ENCODE measurements around the gene CNIH2.

The CNIH2 gene

GRCh38 chr11:66263785-66264184, 14.2 kb upstream of the CNIH2 start:
- H3K27me3 ChIP-seq (ENCODE audit: low read depth): no peaks in the 10 kb centered on the region
- DNase-seq (ENCODE audit: low spot score in 2 of 2): no peak
- no peak overlapping the region for H3K4me3 ChIP-seq
- peaks cover 61% of the 10 kb centered on the region for H3K36me3 ChIP-seq (replicated peaks)
- in situ Hi-C loops (cut with MboI; ENCODE audit: low sequenced_read_pairs): no loop called here
- no peaks in the 10 kb centered on the region for H3K9me3 ChIP-seq
- peaks cover 9% of the 10 kb centered on the region for H3K4me1 ChIP-seq

- no peaks in the 10 kb centered on the region for H3K9me3 ChIP-seq
- H3K27me3 ChIP-seq (ENCODE audit: low read depth): no peaks in the 10 kb centered on the region
- in situ Hi-C loops (cut with MboI; ENCODE audit: low sequenced_read_pairs): no loop called here
- no peak for DNase-seq (ENCODE audit: low spot score in 2 of 2)
- peaks cover 7% of the 10 kb centered on the region for H3K4me1 ChIP-seq
- peaks cover 56% of the 10 kb centered on the region for H3K36me3 ChIP-seq (replicated peaks)
- H3K4me3 ChIP-seq: no peak overlapping the region
Observed at GRCh38 chr11:66264383-66264782, 13.6 kb upstream of the CNIH2 start.

GRCh38 chr11:66264914-66265313, 13.1 kb upstream of the CNIH2 start:
- in situ Hi-C loops (cut with MboI; ENCODE audit: low sequenced_read_pairs): no loop called here
- Histone ChIP-seq H3K4me1 (peaks cover 8% of the 10 kb centered on the region), H3K27me3 (ENCODE audit: low read depth) (no peaks in the 10 kb centered on the region), H3K4me3 (no peak overlapping the region), H3K9me3 (no peaks in the 10 kb centered on the region), H3K36me3 (replicated peaks) (peaks cover 52% of the 10 kb centered on the region)
- DNase-seq (ENCODE audit: low spot score in 2 of 2): peak in 1 of 2 experiments; percentile 68

GRCh38 chr11:66265531-66266377, 12.2 kb upstream of the CNIH2 start:
- Histone ChIP-seq H3K27me3 (ENCODE audit: low read depth) (no peaks in the 10 kb centered on the region), H3K4me1 (peaks cover 8% of the 10 kb centered on the region), H3K36me3 (replicated peaks) (peaks cover 45% of the 10 kb centered on the region), H3K9me3 (no peaks in the 10 kb centered on the region), H3K4me3 (no peak overlapping the region)
- DNase-seq (ENCODE audit: low spot score in 2 of 2): no peak
- in situ Hi-C loops (cut with MboI; ENCODE audit: low sequenced_read_pairs): no loop called here

- H3K27me3 ChIP-seq (ENCODE audit: low read depth): no peaks in the 10 kb centered on the region
- in situ Hi-C loops (cut with MboI; ENCODE audit: low sequenced_read_pairs): no loop called here
- H3K36me3 ChIP-seq (replicated peaks): peaks cover 42% of the 10 kb centered on the region
- no peak overlapping the region; the same call in 1 of the 2 replicates for H3K4me3 ChIP-seq
- DNase-seq (ENCODE audit: low spot score in 2 of 2): no peak
- H3K4me1 ChIP-seq: peaks cover 8% of the 10 kb centered on the region
- no peaks in the 10 kb centered on the region for H3K9me3 ChIP-seq
Observed at GRCh38 chr11:66266378-66267038, 11.5 kb upstream of the CNIH2 start.

GRCh38 chr11:66267039-66267378, 11.0 kb upstream of the CNIH2 start:
- H3K27me3 ChIP-seq (ENCODE audit: low read depth): no peaks in the 10 kb centered on the region
- H3K9me3 ChIP-seq: no peaks in the 10 kb centered on the region
- in situ Hi-C loops (cut with MboI; ENCODE audit: low sequenced_read_pairs): no loop called here
- peak overlapping the region; percentile 94 for H3K4me3 ChIP-seq
- peaks cover 8% of the 10 kb centered on the region for H3K4me1 ChIP-seq
- DNase-seq (ENCODE audit: low spot score in 2 of 2): no peak
- H3K36me3 ChIP-seq (replicated peaks): peaks cover 39% of the 10 kb centered on the region

- in situ Hi-C loops (cut with MboI; ENCODE audit: low sequenced_read_pairs): no loop called here
- Histone ChIP-seq H3K4me1 (peaks cover 8% of the 10 kb centered on the region), H3K9me3 (no peaks in the 10 kb centered on the region), H3K4me3 (peak overlapping the region; percentile 94), H3K36me3 (replicated peaks) (peaks cover 39% of the 10 kb centered on the region), H3K27me3 (ENCODE audit: low read depth) (no peaks in the 10 kb centered on the region)
- peak; percentile 70 to 93 for DNase-seq (ENCODE audit: low spot score in 2 of 2)
Observed at GRCh38 chr11:66267379-66268243, 10.4 kb upstream of the CNIH2 start.

- Histone ChIP-seq H3K36me3 (replicated peaks) (peaks cover 41% of the 10 kb centered on the region), H3K4me1 (peaks cover 8% of the 10 kb centered on the region), H3K4me3 (peak within 1 kb of the TSS; percentile 94), H3K9me3 (no peaks in the 10 kb centered on the region), H3K27me3 (ENCODE audit: low read depth) (no peaks in the 10 kb centered on the region)
- DNase-seq (ENCODE audit: low spot score in 2 of 2): peak; percentile 99
- in situ Hi-C loops (cut with MboI; ENCODE audit: low sequenced_read_pairs): no loop called here
Observed at GRCh38 chr11:66268244-66268951, 9.6 kb upstream of the CNIH2 start, which contains the start of gene RAB1B. TSS of gene RAB1B (plus strand) at chr11:66268639. CDS start at chr11:66268680, 41 bp downstream.

- peak overlapping the region; percentile 94 for H3K4me3 ChIP-seq
- H3K4me1 ChIP-seq: peaks cover 8% of the 10 kb centered on the region
- no peaks in the 10 kb centered on the region for H3K27me3 ChIP-seq (ENCODE audit: low read depth)
- in situ Hi-C loops (cut with MboI; ENCODE audit: low sequenced_read_pairs): no loop called here
- peak; percentile 47 to 50 for DNase-seq (ENCODE audit: low spot score in 2 of 2)
- peaks cover 45% of the 10 kb centered on the region for H3K36me3 ChIP-seq (replicated peaks)
- H3K9me3 ChIP-seq: no peaks in the 10 kb centered on the region
Observed at GRCh38 chr11:66268952-66269905, 8.7 kb upstream of the CNIH2 start.

GRCh38 chr11:66271816-66272215, 6.2 kb upstream of the CNIH2 start:
- Histone ChIP-seq H3K36me3 (replicated peaks) (peaks cover 27% of the 10 kb centered on the region), H3K4me3 (no peak overlapping the region), H3K9me3 (no peaks in the 10 kb centered on the region), H3K27me3 (ENCODE audit: low read depth) (no peaks in the 10 kb centered on the region), H3K4me1 (peaks cover 8% of the 10 kb centered on the region)
- DNase-seq (ENCODE audit: low spot score in 2 of 2): no peak
- in situ Hi-C loops (cut with MboI; ENCODE audit: low sequenced_read_pairs): no loop called here

- H3K4me3 ChIP-seq: no peak overlapping the region
- in situ Hi-C loops (cut with MboI; ENCODE audit: low sequenced_read_pairs): no loop called here
- H3K4me1 ChIP-seq: peaks cover 5% of the 10 kb centered on the region
- peaks cover 23% of the 10 kb centered on the region for H3K36me3 ChIP-seq (replicated peaks)
- no peaks in the 10 kb centered on the region for H3K9me3 ChIP-seq
- no peak for DNase-seq (ENCODE audit: low spot score in 2 of 2)
- H3K27me3 ChIP-seq (ENCODE audit: low read depth): no peaks in the 10 kb centered on the region
Observed at GRCh38 chr11:66272596-66272995, 5.4 kb upstream of the CNIH2 start.

- peaks cover 2% of the 10 kb centered on the region for H3K4me1 ChIP-seq
Observed at GRCh38 chr11:66274219-66274618, 3.8 kb upstream of the CNIH2 start.

More at GRCh38 chr11:66274219-66274618, 3.8 kb upstream of the CNIH2 start:
- no peaks in the 10 kb centered on the region for H3K27me3 ChIP-seq (ENCODE audit: low read depth)
- H3K9me3 ChIP-seq: no peaks in the 10 kb centered on the region
- peaks cover 23% of the 10 kb centered on the region for H3K36me3 ChIP-seq (replicated peaks)
- no peak for DNase-seq (ENCODE audit: low spot score in 2 of 2)
- in situ Hi-C loops (cut with MboI; ENCODE audit: low sequenced_read_pairs): no loop called here
- H3K4me3 ChIP-seq: no peak overlapping the region
